GM21723 (cell line): ENCODE measurements around the gene LMNB1.
"Not testable (repeated sequence)": the region's sequence is repeated elsewhere in the genome, so short reads cannot be mapped to it uniquely, and the experiment has no call there.

Experiments used
- ATAC-seq: cut with Tn5 transposase; IDR thresholded peaks from one replicate; pipeline ENCODE4 v1.9.1; 2021; ENCODE audit warnings: mild to moderate bottlenecking, moderate library complexity; ENCODE audit not compliant: unreplicated experiment

LMNB1 gene

DNA sequence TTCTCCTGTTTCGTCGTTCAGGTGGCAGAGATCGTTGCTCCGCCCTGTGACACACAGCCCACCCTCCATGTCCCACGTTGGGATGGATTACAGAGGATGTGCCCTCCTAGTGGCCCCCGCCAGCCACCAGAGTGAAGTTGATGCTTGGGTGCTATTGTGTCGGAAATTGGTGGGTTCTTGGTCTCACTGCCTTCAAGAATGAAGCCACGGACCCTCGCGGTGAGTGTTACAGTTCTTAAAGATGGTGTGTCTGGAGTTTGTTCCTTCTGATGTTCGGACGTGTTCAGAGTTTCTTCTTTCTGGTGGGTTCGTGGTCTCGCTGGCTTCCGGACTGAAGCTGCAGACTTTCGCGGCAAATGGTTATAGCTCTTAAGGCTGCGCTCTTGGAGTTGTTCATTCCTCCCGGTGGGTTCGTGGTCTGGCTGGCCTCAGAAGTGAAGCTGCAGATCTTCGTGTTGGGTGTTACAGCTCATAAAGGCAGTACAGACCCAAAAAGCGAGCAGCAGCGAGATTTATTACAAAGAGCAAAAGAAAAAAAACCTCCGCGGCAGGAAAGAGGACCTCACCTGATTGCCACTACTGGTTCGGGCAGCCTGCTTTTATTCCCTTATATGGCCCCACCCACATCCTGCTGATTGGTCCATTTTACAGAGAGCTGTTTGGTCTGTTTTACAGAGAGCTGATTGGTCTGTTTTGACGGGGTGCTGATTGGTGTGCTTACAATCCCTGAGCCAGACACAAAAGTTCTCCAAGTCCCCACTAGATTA is 76.8 kb downstream of the LMNB1 start:
- not testable (repeated sequence) for ATAC-seq

DNA sequence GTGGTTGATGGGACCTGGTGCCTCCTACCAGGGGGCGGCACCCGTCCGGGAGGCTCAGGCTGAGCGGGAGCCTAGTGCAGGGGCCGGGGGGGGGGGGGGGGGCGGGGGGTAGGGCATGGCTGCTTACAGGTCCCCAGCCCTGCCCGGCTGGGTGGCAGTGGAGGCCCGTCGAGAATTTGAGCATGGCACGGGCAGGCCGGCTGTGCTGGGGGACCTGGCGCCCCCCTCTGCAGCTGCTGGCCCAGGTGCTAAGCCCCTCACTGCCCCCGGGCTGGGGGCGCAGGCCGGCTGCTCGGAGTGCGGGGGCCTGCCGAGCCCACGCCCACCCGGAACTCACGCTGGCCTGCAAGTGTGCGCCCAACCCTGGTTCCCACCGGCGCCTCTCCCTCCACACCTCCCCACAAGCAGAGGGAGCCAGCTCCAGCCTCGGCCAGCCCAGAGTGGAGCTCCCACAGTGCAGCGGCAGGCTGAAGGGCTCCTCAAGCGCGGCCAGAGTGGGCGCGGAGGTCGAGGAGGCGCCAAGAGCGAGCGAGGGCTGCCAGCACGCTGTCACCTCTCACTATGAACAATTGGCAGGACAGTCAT is 77.7 kb downstream of the LMNB1 start:
- no peak for ATAC-seq

DNA sequence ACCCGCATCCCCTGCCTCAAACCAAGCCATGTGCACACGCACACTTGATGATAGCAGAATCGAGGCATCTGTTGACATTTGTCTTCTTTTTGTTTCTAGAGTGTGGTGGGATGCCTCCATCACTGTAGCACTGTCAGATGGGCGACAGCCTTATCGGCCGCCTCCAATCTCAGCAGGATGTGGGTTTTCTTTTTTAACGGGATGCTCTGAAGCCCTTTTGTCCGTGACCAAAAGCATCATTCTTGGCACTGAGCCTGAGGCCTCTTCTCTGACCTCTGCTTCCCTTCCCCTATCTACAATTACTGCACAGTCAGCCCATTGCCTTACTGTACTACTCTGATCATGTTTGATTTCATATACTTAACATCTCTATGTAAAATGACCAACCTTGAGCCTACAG is 78.3 kb downstream of the LMNB1 start:
- ATAC-seq, result no peak

DNA sequence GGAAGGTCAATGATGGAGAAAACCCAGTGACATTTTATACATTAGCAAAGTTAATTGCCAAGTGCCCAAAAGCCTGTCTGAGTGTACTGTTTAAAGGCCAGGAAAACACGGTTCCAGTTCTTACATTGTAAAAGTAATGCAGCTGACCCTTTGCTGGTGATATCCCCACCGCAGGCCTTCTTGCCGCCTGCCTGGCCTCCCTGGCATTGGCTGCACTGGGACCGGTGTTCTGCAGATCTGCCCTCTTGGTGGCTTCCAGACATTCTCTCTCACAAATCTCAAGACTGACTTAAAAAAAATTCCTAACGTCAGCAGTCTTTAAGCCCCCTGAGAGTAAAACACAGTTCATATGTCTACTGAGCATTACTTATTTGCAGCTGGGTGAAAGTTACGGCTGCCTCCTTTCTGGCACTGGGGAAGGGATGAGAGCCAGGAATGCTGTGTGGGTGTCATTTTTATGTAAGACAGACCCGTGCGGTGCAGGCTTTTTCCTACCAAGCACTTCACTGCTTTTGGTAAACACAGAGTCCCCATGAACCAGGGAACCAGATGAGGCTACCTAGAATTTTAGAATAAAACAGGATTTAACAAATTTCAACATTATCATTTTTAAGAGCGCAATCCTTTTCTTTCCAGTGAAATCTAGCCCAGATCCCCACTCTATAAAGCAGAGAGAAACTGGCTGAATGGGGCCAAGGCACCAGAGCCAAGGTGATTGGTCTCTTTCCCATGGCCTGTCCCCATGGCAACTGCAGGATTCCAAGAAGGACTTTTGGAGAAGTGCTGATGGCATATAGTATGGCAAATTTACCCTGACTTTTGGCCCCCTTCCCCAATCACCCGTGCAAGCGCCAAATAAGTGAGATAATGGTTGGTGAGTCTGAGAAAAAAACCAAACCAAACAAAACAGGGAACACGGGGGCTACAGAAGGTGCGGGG is 80.8 kb downstream of the LMNB1 start:
- ATAC-seq, result no peak

DNA sequence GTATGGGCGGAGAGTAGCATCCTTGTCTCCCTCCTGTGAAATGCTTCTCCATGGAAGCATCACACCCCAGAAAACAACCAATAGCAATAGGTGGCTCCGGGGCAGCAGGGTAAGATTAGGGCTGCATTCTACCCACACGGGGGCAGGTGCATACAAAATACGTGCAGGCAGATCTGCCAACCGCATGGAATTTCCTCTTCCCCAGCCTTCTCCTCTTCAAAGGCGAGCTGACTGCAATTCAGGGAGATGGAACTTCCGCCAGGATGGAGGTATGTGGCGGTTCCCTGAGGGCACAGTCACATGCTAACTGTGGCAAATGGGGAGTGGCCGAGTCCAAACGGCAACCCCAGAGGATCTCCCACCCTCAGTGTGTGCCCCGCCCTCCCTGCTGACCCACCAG is 81.5 kb downstream of the LMNB1 start:
- ATAC-seq, result no peak

DNA sequence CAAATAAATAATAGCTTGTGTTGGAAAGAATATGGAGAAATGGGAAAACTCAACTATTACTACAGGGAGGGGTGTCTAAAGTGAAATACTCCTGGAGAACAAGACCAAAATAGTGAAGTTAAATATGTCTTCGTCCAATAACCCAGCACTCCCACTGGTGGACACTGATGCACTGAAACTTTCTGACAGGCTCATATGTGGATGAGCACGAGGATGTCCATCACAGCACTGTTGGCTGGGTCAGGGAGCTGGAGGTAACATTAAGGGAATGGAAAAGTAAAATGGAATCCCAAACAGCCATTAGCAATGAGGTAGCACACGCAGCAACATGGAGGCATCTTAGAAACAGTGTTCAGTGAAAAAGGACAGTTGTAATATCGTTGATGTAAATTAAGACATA is 86.5 kb downstream of the LMNB1 start:
- no peak for ATAC-seq

DNA sequence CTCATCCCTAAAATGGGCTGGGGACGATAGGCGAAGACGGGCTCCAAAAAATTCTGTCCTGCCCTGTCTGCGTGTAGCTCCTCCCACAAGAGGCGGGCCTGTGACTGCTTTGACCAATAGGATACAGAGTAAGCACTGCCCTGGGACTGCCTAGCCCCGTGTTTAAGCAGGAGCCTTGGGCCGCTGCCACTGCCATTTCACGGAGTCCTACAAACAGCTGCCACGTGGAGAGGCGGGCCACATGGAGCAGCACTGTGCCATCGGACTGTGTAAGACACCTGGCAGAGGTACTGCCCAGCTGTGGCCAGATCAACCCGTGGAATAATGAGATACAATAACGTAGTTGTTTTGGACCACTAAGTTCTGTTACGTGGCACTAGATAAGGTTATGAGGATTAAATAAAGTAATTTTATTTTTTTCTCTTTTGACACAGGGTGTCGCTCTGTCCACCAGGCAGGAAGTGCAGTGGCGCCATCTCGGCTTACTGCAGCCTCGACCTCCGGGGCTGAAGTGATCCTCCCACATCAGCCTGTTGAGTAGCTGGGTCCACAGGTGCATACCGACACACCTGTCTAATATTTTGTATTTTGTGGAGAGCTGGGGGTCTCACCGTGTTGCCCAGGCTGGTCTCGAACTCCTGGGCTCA is 87.2 kb downstream of the LMNB1 start:
- ATAC-seq, result no peak

DNA sequence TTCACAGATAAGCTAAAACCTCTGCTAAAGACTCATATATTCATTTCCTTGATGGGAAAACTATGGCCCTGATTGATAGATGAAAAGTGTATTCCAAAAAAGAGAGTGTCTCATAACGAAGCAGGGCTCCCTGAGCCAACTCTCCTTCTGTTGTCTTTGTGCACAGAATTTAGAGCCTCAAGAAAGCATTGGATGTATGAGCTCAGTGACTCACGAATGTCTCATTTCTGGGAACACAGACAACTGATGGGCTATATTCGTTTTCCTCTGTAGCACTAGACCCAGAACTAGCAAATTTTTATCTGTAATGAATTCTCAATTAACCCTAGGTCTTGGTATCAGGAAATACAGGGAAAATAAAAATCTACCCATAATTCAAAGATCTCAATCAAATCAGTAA is 88.4 kb downstream of the LMNB1 start:
- ATAC-seq, result no peak

DNA sequence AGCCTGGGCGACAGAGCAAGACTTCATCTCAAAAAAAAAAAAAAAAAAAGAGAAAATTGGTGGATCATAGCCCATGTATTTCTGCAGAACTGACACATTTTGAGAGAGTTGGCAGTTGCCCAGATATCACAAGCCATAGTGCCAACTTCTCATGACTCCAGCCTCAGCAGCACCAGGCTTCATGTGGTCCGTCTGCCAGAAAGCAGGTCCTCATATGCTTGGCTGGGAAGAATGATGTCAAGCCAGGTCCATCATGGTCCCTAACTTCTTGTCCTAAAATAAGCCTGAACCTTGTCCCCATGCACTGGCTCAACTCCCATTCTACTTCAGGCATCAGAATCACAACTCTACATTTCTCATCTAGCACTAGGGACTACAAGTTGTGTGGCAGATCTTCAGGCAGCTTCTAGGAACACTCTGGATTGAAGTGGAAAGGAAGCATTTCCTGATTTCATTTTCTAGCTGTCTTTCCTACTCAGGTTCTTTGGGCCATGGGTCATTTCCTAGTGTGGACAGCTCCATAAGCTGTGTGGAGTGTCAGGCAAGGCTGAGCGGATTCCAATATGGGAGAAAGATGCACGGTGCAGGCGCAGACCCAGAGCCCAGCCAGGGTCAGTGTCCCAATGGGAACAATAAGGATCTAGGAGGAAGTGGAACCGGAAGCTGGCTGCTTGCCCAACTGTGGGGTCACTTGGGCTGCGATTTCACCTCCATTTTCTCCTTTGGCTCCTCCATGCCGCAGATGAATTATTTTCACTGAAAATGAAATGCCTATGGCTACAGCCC is 90.1 kb downstream of the LMNB1 start:
- no peak for ATAC-seq

DNA sequence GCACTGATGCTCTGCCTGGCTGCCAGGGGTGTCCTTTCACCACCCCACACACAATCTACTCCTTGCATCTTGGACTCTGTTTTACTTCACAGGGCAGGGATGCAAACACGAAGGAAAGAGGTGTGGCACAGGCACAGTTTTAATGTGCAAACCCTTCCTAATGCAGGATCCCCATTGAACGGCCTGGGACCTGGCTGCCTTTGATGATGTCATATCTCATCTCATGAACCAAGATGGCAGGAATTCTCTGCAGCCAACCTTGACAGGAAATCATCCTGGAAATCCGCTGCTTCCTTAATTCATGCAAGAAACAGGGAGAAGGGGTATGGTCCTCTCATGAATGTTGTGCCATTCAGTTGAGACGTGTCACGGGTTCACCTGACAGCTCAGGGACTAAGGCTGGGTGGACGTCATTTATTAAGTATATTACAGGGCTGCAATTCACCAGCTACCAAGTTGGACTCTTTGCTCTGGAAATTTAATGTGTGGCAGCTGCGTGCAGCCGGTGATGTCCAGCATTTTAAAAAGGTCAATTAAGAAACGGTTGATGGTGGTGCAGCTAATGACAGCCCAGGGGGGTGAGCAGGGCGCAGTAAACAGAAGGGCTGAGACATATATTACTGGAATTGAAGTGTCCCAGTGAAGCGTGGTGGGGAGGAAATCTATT is 91.5 kb downstream of the LMNB1 start:
- no peak for ATAC-seq

DNA sequence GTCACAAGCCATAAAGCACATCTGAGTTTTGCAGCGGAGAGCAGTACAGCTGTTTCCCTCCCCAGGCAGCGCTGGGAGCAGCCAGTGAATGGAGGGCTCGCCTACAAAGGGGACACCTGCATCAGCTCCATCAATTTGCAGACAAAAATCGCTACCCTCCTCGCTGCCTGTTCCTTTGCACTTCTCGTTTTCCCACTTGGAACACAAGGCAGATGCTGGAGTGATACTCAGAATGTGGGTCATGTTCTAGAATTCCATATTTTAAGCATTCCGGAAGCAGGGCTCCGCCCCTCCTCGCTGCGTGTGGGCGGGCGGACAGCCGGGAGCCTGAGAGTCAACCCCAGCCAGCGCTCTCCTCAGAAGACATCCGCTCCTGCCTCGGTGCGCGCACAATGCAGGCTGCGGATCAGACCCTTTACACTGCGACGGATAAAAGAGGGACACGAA is 92.1 kb downstream of the LMNB1 start:
- ATAC-seq, result peak; percentile 77

DNA sequence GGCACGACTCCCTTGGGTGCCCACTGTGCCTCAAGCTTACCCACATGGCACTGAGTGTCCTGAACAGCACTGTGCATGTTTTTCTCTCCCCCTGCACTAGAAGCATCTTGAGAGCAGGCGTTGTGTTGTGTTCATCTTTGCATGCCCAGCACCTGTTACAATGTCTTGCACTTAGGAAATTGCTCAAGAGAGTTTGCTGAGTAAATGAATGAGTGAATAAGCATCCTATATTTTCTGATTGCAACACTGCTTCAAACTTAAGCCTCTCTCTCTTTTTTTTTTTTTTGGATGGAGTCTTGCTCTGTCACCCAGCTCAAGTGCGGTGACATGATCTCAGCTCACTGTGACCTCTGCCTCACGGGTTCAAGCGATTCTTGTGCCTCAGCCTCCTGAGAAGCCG is 94.5 kb downstream of the LMNB1 start:
- no peak for ATAC-seq

DNA sequence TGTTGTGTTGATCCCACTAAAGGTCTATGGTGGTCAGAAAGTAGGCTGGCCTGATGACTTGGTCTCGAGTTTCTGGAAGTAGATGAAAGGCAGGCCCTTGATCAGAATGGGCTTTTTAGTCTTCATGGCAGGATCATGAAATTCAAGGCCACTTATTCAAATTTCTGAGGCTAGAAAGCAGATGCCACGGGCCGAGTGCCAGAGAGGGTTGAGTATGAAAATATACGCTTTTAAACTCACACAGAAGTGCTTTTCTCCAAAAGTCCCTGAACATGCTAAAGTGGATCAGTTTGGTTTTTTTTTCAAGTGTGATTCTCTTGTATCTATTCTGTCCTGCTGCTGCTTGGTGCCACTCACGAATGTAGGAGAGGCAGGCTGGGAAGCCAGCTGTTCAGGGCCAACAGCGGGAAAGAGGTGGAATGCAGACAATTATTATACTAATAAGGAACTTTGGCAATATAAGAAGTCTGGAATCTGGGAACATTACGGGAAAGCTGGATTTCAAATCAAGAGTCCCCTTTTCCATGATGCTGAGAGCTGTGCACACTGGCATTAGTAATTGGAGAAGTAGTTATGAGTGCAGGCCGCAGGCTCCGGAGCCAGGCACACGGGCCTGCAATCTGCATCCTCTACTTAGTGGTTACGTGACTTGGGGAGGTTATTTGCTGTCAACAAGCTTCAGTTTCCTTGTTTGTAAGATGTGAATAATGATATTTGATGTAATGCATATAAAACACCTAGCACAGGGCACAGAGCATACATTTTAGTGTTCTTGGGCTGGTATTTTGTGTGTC is 95.8 kb downstream of the LMNB1 start:
- ATAC-seq, result no peak

DNA sequence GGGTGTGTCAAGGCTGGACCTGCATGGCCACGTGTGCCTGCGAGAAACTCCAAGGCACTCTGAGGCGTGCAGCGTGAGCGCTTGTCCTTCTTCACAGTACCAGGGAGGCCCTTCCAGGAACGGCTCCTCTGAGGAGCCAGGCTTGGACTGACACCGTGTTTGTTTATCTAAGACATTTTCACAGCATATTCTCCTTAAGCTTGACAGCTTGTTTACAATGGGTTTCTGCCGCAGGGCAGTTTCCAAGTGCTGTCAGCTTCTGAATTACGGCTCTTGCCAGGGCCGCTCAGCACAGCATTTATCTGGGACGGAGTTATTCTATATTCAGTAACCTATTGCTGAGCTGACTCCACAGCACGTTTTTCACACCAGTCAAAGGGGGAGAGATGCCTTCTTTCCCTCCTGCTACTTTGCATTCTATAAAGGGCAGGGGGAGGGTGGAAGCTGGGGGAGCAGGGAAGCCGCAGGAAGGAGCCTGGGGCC is 98.4 kb downstream of the LMNB1 start:
- no peak for ATAC-seq

DNA sequence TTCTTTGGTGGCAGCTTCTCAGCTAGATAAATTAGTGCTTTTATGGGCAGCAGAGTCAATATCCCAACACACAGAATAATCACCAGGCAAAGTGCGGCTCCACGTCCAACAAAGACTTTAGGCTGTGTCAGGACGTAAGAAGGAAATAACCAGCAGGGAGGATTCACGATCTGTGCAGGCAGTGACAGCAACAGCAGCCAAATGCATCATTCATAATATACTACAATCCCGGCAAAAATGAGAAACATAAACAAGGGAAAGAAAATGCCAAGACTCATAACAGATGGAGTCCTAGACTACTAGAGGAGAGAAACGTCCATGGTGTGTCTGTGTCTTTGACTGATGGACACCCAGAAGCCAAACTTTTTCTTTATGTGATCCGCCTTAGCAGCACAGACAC is 100.7 kb downstream of the LMNB1 start:
- ATAC-seq, result no peak

DNA sequence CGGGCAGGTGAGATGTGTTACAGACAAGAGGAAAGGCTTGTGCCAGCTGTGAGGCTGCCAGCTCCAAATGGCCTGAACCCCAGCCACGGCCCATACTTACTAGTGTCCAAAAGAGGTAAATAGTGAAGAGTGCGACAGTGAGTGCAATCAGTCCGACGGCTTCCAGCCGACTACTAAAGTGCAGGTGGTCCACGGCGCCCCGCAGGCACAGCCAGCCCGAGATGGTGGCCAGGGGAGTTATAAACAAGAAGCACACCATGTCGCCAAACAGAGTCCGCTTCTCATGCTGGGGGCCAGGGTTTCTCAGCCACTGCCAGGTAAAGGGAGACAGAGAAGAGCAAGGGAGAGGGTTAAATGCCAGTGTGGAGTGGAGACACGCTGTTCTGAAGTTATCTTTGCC is 101.1 kb downstream of the LMNB1 start:
- ATAC-seq, result no peak

DNA sequence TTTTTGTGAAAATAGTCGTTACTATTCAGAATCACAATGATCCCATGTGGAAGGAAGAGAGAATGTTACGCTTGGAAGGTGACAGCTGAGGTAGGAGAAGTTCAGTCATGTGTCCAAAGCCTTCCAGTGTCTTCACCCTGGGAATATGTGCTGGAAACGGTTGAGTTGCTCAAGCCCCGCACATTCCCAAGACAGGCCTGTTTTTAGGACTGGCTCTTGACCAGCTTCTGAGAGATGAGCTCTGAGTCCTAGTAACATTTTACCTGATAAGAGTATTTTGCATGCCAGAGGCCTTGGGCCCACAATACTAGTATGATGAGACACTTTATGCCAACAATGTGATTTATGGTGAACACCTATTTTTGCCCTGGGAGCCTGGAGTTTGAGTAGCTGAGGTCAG is 101.7 kb downstream of the LMNB1 start:
- ATAC-seq, result no peak

DNA sequence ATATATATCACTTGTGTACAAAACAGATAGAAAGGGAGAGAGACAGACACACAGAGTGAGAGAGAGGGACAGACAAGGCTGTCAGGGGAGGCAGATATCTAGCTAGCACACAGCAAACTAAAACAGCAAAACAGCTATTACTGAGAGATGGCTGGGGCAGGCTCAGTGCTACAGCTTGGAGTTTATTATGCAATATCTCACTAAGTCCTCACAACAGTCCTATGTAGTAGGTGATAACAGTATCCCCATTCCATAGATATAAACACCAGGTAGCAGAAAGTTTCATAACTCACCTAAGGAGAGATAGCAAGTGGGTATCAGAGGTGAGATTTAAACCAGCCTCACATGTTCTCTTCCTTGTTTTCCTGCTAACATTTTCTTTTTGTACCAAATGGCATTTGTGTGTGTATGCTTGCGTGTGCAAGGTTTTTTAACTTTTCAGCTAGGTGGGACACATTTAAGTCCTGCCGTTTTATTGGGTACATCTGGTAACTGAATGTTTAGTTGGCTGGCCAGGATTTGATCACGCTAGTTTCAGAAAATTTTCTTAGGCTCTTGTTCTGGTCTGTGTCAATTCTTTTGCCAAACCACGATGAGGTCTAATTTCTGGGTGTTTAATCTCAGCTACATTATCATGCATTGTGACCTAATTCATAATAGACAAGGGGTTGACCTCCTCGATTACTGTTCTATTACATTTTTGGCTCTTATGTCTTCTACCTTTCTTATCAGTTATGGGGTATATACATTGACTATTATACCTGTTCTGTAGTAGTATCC is 105.1 kb downstream of the LMNB1 start:
- ATAC-seq, result no peak
